HEK293T (cell line): ENCODE measurements around the gene DNMT1.

Source experiments
- CTCF ChIA-PET: fragments of 350-600 bp; formaldehyde crosslinking; extraction: SDS; loops from one replicate; lab custom pipeline; 2021; ENCODE audit warnings: antibody characterized with exemption, inconsistent platforms; lab: Yijun Ruan, JAX
- POLR2A ChIA-PET: fragments of 350-600 bp; formaldehyde crosslinking; extraction: SDS; loops from one replicate; lab custom pipeline; 2020; ENCODE audit warnings: antibody characterized with exemption, inconsistent platforms; lab: Yijun Ruan, JAX
- DNase-seq: peaks from one replicate; pipeline ENCODE4 v3.0.0; 2012; ENCODE audit warnings: mixed read lengths; ENCODE audit errors: extremely low spot score
- ARNT ChIP-seq: fragments of 450-650 bp; IDR thresholded peaks from 2 replicates; pipeline ENCODE4 v1.6.1; 2017; ENCODE audit warnings: mild to moderate bottlenecking
- BHLHE40 ChIP-seq: fragments of 450-650 bp; IDR thresholded peaks from 2 replicates; pipeline ENCODE4 v1.6.1; 2016; ENCODE audit warnings: mild to moderate bottlenecking, moderate library complexity, borderline replicate concordance
- CTBP1 ChIP-seq: fragments of 450-650 bp; IDR thresholded peaks from 2 replicates; pipeline ENCODE4 v1.6.1; 2016; ENCODE audit warnings: borderline replicate concordance
- ELF4 ChIP-seq: fragments of 450-650 bp; IDR thresholded peaks from 2 replicates; pipeline ENCODE4 v1.6.1; 2017; ENCODE audit warnings: antibody characterized with exemption
- FOXA1 ChIP-seq: fragments of 450-650 bp; IDR thresholded peaks from 2 replicates; pipeline ENCODE4 v1.6.1; 2016; ENCODE audit warnings: mild to moderate bottlenecking
- FOXK2 ChIP-seq: fragments of 450-650 bp; IDR thresholded peaks from 2 replicates; pipeline ENCODE4 v1.6.1; 2016; ENCODE audit warnings: mild to moderate bottlenecking
- FOXM1 ChIP-seq: fragments of 450-650 bp; IDR thresholded peaks from 2 replicates; pipeline ENCODE4 v1.6.1; 2017; ENCODE audit warnings: mild to moderate bottlenecking, borderline replicate concordance
- HDGF ChIP-seq: fragments of 450-650 bp; IDR thresholded peaks from 2 replicates; pipeline ENCODE4 v1.6.1; 2017; ENCODE audit warnings: antibody characterized with exemption, borderline replicate concordance
- L3MBTL2 ChIP-seq: fragments of 450-650 bp; conservative IDR thresholded peaks from 2 replicates; pipeline ENCODE4 v1.6.1; 2016; ENCODE audit warnings: mild to moderate bottlenecking
- LEF1 ChIP-seq: fragments of 450-650 bp; IDR thresholded peaks from 2 replicates; pipeline ENCODE4 v1.6.1; 2017; ENCODE audit warnings: mild to moderate bottlenecking, borderline replicate concordance
- NFRKB ChIP-seq: fragments of 450-650 bp; IDR thresholded peaks from 2 replicates; pipeline ENCODE4 v1.6.1; 2016; ENCODE audit warnings: mild to moderate bottlenecking, moderate library complexity
- SP1 ChIP-seq: fragments of 450-650 bp; IDR thresholded peaks from 2 replicates; pipeline ENCODE4 v1.6.1; 2017
- SUZ12 ChIP-seq: fragments of 450-650 bp; IDR thresholded peaks from 2 replicates; pipeline ENCODE4 v1.6.1; 2016; ENCODE audit warnings: mild to moderate bottlenecking
- TARDBP ChIP-seq: fragments of 450-650 bp; IDR thresholded peaks from 2 replicates; pipeline ENCODE4 v1.6.1; 2016
- ZNF384 ChIP-seq: fragments of 450-650 bp; IDR thresholded peaks from 2 replicates; pipeline ENCODE4 v1.6.1; 2016
- TF ChIP-seq, protein P1 (sequence below): fragments of 450-650 bp; IDR thresholded peaks from 2 replicates; pipeline ENCODE4 v1.6.1; 2016

The DNMT1 gene

GRCh38 chr19:10235003-10235402 lies 40.2 kb upstream of the DNMT1 start:
- TF ChIP-seq FOXK2 (no peak), CTBP1 (no peak), SUZ12 (no peak)
- POLR2A ChIA-PET, result interaction anchor here (1.1 kb wide), 1 partner anchor 41 kb away, joined by 3 read pairs; the partner anchor contains the start of gene DNMT1
- CTCF ChIA-PET, result no interaction called here
- no peak for DNase-seq

DNA sequence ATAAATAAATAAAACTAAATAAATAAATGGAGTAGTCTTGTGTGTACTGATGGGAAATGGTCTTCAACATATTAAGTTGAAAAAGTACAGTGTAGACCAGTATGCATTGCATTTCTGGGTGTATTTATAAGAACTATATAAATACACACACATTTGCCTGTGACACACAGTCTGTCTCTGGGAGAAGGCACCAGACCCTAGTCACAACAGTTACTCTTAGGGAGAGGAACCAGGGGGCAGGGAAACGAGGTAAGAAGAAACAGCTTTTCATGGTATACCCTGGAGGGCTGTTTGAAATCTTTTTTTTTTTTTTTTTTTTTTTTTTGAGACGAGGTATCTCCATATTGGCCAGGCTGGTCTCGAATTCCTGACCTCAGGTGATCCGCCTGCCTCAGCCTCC lies 39.2 kb upstream of the DNMT1 start:
- TF ChIP-seq, protein P1, sequence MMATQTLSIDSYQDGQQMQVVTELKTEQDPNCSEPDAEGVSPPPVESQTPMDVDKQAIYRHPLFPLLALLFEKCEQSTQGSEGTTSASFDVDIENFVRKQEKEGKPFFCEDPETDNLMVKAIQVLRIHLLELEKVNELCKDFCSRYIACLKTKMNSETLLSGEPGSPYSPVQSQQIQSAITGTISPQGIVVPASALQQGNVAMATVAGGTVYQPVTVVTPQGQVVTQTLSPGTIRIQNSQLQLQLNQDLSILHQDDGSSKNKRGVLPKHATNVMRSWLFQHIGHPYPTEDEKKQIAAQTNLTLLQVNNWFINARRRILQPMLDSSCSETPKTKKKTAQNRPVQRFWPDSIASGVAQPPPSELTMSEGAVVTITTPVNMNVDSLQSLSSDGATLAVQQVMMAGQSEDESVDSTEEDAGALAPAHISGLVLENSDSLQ, result no peak
- TF ChIP-seq TARDBP, result no peak
- CTCF ChIA-PET, result no interaction called here
- POLR2A ChIA-PET, result no interaction called here
- no peak for DNase-seq

DNA sequence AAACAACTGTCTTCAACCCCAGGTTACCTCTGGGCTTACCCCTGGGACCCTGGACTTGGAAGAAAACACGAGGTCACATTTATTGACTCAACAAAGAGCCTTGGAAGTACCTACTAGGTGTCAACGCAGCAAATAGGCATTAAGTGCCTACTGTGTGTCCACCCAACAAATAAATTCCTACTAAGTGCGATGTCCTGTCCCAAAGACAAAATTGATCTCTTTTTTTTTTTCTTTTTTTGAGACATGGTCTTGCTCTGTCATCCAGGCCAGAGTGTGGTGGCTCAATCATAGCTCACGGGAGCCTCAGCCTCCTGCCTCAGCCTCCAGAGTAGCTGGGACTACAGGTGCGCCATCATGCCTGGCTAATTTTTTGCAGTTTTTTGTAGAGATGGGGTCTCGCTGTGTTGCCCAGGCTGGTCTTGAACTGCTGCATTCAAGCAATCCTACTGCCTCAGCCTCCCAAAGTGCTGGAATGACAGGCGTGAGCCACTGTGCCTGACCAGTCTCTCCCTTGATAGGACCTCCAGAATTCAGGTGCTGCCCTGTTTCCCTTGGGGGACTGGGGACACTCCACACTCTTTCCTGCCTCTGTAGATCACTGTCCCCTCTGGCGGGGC lies 37.0 kb upstream of the DNMT1 start:
- CTCF ChIA-PET, result interaction anchor here (0.7 kb wide), 1 partner anchor 60 kb away, joined by 4 read pairs; no protein-coding TSS in a partner anchor
- no peak for DNase-seq
- TF ChIP-seq FOXA1, result no peak
- TF ChIP-seq BHLHE40, result no peak
- TF ChIP-seq SUZ12, result no peak
- TF ChIP-seq FOXM1, result no peak
- TF ChIP-seq NFRKB, result no peak
- no peak for TF ChIP-seq SP1
- TF ChIP-seq FOXK2, result no peak
- TF ChIP-seq LEF1, result no peak
- no peak for TF ChIP-seq L3MBTL2
- no peak for TF ChIP-seq HDGF
- no peak for TF ChIP-seq CTBP1
- no peak for TF ChIP-seq ARNT
- TF ChIP-seq TARDBP, result no peak
- no peak for TF ChIP-seq ZNF384
- TF ChIP-seq, protein P1, result no peak
- TF ChIP-seq ELF4, result no peak
- POLR2A ChIA-PET, result interaction anchor here (0.6 to 1.9 kb wide), 4 partner anchors 10 to 37 kb away, joined by 3 to 10 read pairs (median 4); partner anchors contain the start of gene DNMT1

GRCh38 chr19:10230861-10231611 lies 36.3 kb upstream of the DNMT1 start, which contains the start of gene S1PR2:
TSS of gene S1PR2 (minus strand) at chr19:10231331. CDS start at chr19:10224905, 6,426 bp downstream.
- ChIA-PET CTCF (no interaction called here), POLR2A (interaction anchor here (0.6 to 1.9 kb wide), 4 partner anchors 9 to 37 kb away, joined by 3 to 10 read pairs (median 4); partner anchors contain the start of gene DNMT1)
- TF ChIP-seq FOXK2 (no peak), BHLHE40 (no peak), TARDBP (no peak), FOXM1 (no peak), LEF1 (no peak), SUZ12 (no peak)
- TF ChIP-seq, protein P1, result no peak
- peak; percentile 80 for DNase-seq

DNA sequence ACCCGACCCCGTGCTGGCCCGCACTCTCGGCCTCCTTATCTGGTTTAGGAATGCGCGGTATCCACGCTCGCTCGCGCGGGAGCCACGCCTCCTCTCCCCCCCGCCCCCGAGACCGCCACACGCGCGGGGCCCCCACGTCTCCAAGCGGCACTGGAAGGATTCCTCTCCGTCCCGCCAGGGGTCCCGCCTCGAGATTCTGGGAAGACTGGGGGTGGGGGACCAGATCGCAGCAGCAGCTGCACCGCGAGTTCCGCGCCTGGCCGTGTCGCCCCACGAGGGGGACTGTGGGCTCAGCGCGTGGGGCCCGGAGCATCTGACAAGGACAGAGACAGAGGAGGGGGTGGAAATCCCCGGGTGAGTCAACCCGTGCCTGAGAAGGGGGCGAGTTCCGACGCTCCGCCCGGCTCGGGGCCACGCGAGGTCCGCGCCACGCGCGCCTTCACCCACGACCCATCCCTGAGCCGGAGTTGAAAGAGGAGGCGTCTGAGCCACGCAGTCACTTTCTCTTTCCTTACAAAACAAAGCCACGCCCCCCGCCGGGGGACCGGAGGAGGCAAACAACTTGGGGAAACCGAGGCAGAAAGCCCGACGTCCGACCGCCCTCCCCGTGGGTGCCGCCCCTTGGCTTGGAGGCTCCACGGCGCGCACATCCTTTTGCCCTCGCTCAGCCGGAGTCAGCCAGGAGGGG lies 35.6 kb upstream of the DNMT1 start:
- CTCF ChIA-PET, result no interaction called here
- DNase-seq, result no peak
- POLR2A ChIA-PET, result interaction anchor here (1.0 kb wide), 1 partner anchor 9 kb away, joined by 3 read pairs; no protein-coding TSS in a partner anchor
- TF ChIP-seq SUZ12, result no peak
- TF ChIP-seq HDGF, result no peak
- peak; percentile 89 for TF ChIP-seq TARDBP
- no peak for TF ChIP-seq ZNF384
- TF ChIP-seq SP1, result no peak
- TF ChIP-seq, protein P1, result no peak

DNA sequence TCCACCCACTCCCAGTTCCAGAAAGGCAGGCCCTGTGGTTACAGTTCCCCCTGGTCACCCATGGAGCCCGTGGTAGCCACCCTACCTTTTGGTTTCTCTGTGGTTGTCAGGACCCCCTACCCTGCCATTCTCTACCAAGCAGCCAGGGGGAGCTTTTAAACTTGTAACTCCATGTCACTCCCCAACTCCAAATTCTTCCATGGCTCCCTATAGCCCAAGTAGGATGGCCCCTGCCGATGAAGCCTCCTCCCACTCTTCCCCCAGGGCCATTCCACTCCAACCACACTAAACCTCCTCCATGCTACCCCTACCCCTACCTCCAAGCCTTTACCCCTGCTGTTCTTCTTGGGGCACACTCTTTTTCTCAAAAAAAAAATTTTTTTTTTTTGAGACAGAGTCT lies 34.2 kb upstream of the DNMT1 start:
- peak; percentile 59 for DNase-seq
- ChIA-PET CTCF (interaction anchor here (0.8 to 1.3 kb wide), 4 partner anchors 8 to 132 kb away, joined by 4 to 8 read pairs (median 6); no protein-coding TSS in a partner anchor), POLR2A (interaction anchor here (0.7 kb wide), 1 partner anchor 34 kb away, joined by 3 read pairs; the partner anchor contains the start of gene DNMT1)
- no peak for TF ChIP-seq TARDBP
- TF ChIP-seq BHLHE40, result no peak
- TF ChIP-seq ARNT, result no peak
- TF ChIP-seq LEF1, result no peak
- no peak for TF ChIP-seq FOXA1
- TF ChIP-seq SUZ12, result no peak
- no peak for TF ChIP-seq FOXK2
- TF ChIP-seq CTBP1, result no peak
- TF ChIP-seq, protein P1, result no peak
- TF ChIP-seq ZNF384, result no peak
- no peak for TF ChIP-seq ELF4
- no peak for TF ChIP-seq L3MBTL2
- no peak for TF ChIP-seq HDGF
- TF ChIP-seq SP1, result no peak
- TF ChIP-seq FOXM1, result no peak
- TF ChIP-seq NFRKB, result no peak
